IMR-90 (cell line): ENCODE results near the gene IREB2. TPM values are rescaled to one million over a fixed set of nuclear protein-coding genes. Genes with fewer than 3 reads are reported as not detected.

Experiments
- ATAC-seq: fragments of 200-7000 bp; cut with Tn5 transposase; 2 replicates; pipeline ENCODE4 v1.9.1; 2020; ENCODE audit warnings: low read depth, mild to moderate bottlenecking, moderate library complexity
- BruUV-seq: library from RNA; stranded (reverse); fragments of 400-500 nt; replicated peaks from 2 replicates; lab custom pipeline; 2021; lab: Mats Ljungman, UMichigan
- CTCF ChIA-PET: fragments of 300-600 bp; formaldehyde crosslinking; extraction: SDS; loops from one replicate; lab custom pipeline; 2021; ENCODE audit warnings: antibody characterized with exemption; lab: Yijun Ruan, JAX
- POLR2A ChIA-PET: fragments of 300-600 bp; sonication (Branson Sonifier 250); formaldehyde crosslinking; loops from one replicate; lab custom pipeline; 2022; ENCODE audit warnings: antibody characterized with exemption; ENCODE audit not compliant: unreplicated experiment; lab: Charles Lee
- DNase-seq: peaks from one replicate; pipeline ENCODE4 v3.0.0; 2013
- H2AFZ ChIP-seq: replicated peaks from 2 replicates; pipeline ENCODE3; 2013; ENCODE audit warnings: low read length, mild to moderate bottlenecking; ENCODE audit not compliant: poor library complexity
- H2AK5ac ChIP-seq: 2 replicates; pipeline ENCODE4 v1.6.1; 2013; ENCODE audit warnings: low read depth, low read length, inconsistent platforms
- H2AK9ac ChIP-seq: replicated peaks from 2 replicates; pipeline ENCODE3; 2013; ENCODE audit warnings: mild to moderate bottlenecking, low read depth, low read length, moderate library complexity; ENCODE audit not compliant: poor library complexity
- H2BK120ac ChIP-seq: 2 replicates; pipeline ENCODE4 v1.6.1; 2013; ENCODE audit warnings: low read depth, low read length, inconsistent platforms
- H2BK15ac ChIP-seq: 3 replicates; pipeline ENCODE4 v1.6.1; 2013; ENCODE audit warnings: low read depth, low read length, inconsistent platforms
- H2BK20ac ChIP-seq: 2 replicates; pipeline ENCODE4 v1.6.1; 2013; ENCODE audit warnings: low read depth, mild to moderate bottlenecking, inconsistent platforms, low read length, moderate library complexity
- H2BK5ac ChIP-seq: 2 replicates; pipeline ENCODE4 v1.6.1; 2013; ENCODE audit warnings: mild to moderate bottlenecking, low read depth, low read length, inconsistent platforms; ENCODE audit not compliant: poor library complexity, severe bottlenecking
- H3K14ac ChIP-seq: replicated peaks from 2 replicates; pipeline ENCODE4 v1.6.1; 2013; ENCODE audit warnings: low read depth, low read length, inconsistent platforms
- H3K18ac ChIP-seq: 2 replicates; pipeline ENCODE4 v1.6.1; 2013; ENCODE audit warnings: low read depth, low read length, control low read depth
- H3K23ac ChIP-seq: 2 replicates; pipeline ENCODE4 v1.6.1; 2013; ENCODE audit warnings: low read depth, low read length, inconsistent platforms
- H3K27ac ChIP-seq: 2 replicates; pipeline ENCODE4 v1.5.1; 2013; ENCODE audit warnings: mild to moderate bottlenecking, control low read depth, low read length; ENCODE audit not compliant: insufficient read depth
- H3K27me3 ChIP-seq: 2 replicates; pipeline ENCODE4 v1.6.1; 2013; ENCODE audit warnings: low read length; ENCODE audit not compliant: control insufficient read depth, insufficient read depth
- H3K36me3 ChIP-seq: 2 replicates; pipeline ENCODE4 v1.6.1; 2013; ENCODE audit warnings: low read length, mixed read lengths; ENCODE audit not compliant: control insufficient read depth, insufficient read depth
- H3K4ac ChIP-seq: 2 replicates; pipeline ENCODE4 v1.6.1; 2013; ENCODE audit warnings: low read depth, low read length, inconsistent platforms
- H3K4me1 ChIP-seq: 2 replicates; pipeline ENCODE4 v1.6.1; 2013; ENCODE audit warnings: low read length, mixed read lengths; ENCODE audit not compliant: control insufficient read depth, insufficient read depth
- H3K4me2 ChIP-seq: 2 replicates; pipeline ENCODE4 v1.6.1; 2013; ENCODE audit warnings: low read depth, mild to moderate bottlenecking, control low read depth, low read length, moderate library complexity
- H3K4me3 ChIP-seq: 2 replicates; pipeline ENCODE4 v1.5.1; 2013; ENCODE audit warnings: low read depth, mild to moderate bottlenecking, control low read depth, low read length, moderate library complexity; ENCODE audit not compliant: insufficient read depth
- H3K56ac ChIP-seq: 2 replicates; pipeline ENCODE4 v1.6.1; 2013; ENCODE audit warnings: low read length, inconsistent platforms; ENCODE audit not compliant: insufficient read depth; ENCODE audit errors: extremely low read depth
- H3K79me1 ChIP-seq, 2 experiments: 2 replicates each; pipeline ENCODE4 v1.6.1; 2013; ENCODE audit warnings: low read length in 2 of 2, inconsistent platforms in 1 of 2, low read depth in 1 of 2
- H3K9ac ChIP-seq: 2 replicates; pipeline ENCODE4 v1.6.1; 2013; ENCODE audit warnings: low read depth, low read length, control low read depth
- H3K9me1 ChIP-seq: 2 replicates; pipeline ENCODE4 v1.6.1; 2013; ENCODE audit warnings: low read length, inconsistent platforms; ENCODE audit not compliant: insufficient read depth
- H3K9me3 ChIP-seq: 2 replicates; pipeline ENCODE4 v1.6.1; 2013; ENCODE audit warnings: low read length; ENCODE audit not compliant: control insufficient read depth, insufficient read depth
- H4K20me1 ChIP-seq: 2 replicates; pipeline ENCODE4 v1.6.1; 2013; ENCODE audit warnings: low read length, inconsistent platforms; ENCODE audit not compliant: insufficient read depth
- H4K5ac ChIP-seq: 2 replicates; pipeline ENCODE4 v1.6.1; 2013; ENCODE audit warnings: mild to moderate bottlenecking, low read depth, low read length, control low read depth
- H4K8ac ChIP-seq, 2 experiments: 2 replicates each; pipeline ENCODE4 v1.6.1; 2013; ENCODE audit warnings: low read depth in 2 of 2, low read length in 2 of 2, control low read depth in 1 of 2, inconsistent platforms in 1 of 2
- H4K91ac ChIP-seq: 2 replicates; pipeline ENCODE4 v1.6.1; 2013; ENCODE audit warnings: low read depth, low read length, inconsistent platforms; ENCODE audit not compliant: insufficient read depth
- BHLHE40 ChIP-seq: fragments of 150-350 bp; IDR thresholded peaks from 2 replicates; pipeline ENCODE4 v1.6.1; 2016; ENCODE audit warnings: mild to moderate bottlenecking, low read depth, low read length
- CHD1 ChIP-seq: IDR thresholded peaks from 2 replicates; pipeline ENCODE4 v1.6.1; 2012; ENCODE audit warnings: low read depth, low read length, improper control_type of control experiment
- ELK1 ChIP-seq: fragments of 150-350 bp; IDR thresholded peaks from 2 replicates; pipeline ENCODE4 v1.6.1; 2016; ENCODE audit warnings: low read depth, mild to moderate bottlenecking, low read length, moderate library complexity, borderline replicate concordance
- MAFK ChIP-seq: IDR thresholded peaks from 2 replicates; pipeline ENCODE4 v1.6.1; 2012; ENCODE audit warnings: low read depth, low read length, improper control_type of control experiment
- MXI1 ChIP-seq: IDR thresholded peaks from 2 replicates; pipeline ENCODE4 v1.6.1; 2012; ENCODE audit warnings: low read depth, mild to moderate bottlenecking, low read length, moderate library complexity, borderline replicate concordance
- POLR2A ChIP-seq: IDR thresholded peaks from 2 replicates; pipeline ENCODE4 v1.6.1; 2012; ENCODE audit warnings: mild to moderate bottlenecking, low read depth, low read length
- RAD21 ChIP-seq: IDR thresholded peaks from 2 replicates; pipeline ENCODE4 v1.6.1; 2012; ENCODE audit warnings: low read length, improper control_type of control experiment
- RCOR1 ChIP-seq: IDR thresholded peaks from 2 replicates; pipeline ENCODE4 v1.6.1; 2012; ENCODE audit warnings: mild to moderate bottlenecking, low read length, improper control_type of control experiment; ENCODE audit not compliant: insufficient replicate concordance
- RFX5 ChIP-seq: IDR thresholded peaks from 2 replicates; pipeline ENCODE4 v1.8.0; 2012; ENCODE audit warnings: low read depth, mild to moderate bottlenecking, low read length, moderate library complexity
- SMC3 ChIP-seq: fragments of 150-350 bp; IDR thresholded peaks from 2 replicates; pipeline ENCODE4 v1.6.1; 2016; ENCODE audit warnings: low read depth, mild to moderate bottlenecking, antibody characterized with exemption, low read length, moderate library complexity
- USF2 ChIP-seq: fragments of 150-350 bp; IDR thresholded peaks from 2 replicates; pipeline ENCODE4 v1.6.1; 2017; ENCODE audit warnings: mild to moderate bottlenecking, antibody characterized with exemption, low read length, low read depth
- WGBS, 2 experiments: methylation state at CpG; one replicate each; pipeline versions ENCODE4 v1.1.5 to v1.1.7; 2013; ENCODE audit warnings: missing lambda C conversion rate in 2 of 2; ENCODE audit not compliant: insufficient read length in 1 of 2; ENCODE audit errors: extremely low coverage in 2 of 2; 5-methylcytosine and 5-hydroxymethylcytosine counted together
- dilution Hi-C: fragments of 300-500 bp; cut with HindIII; formaldehyde crosslinking; loops from one replicate; pipeline ENCODE4 v1.14.3; 2018; ENCODE audit warnings: low sequenced_read_pairs; ENCODE audit not compliant: unreplicated experiment
- in situ Hi-C: fragments of 300-500 bp; cut with MboI; formaldehyde crosslinking; loops from 3 replicates; pipeline ENCODE4 v1.14.3; 2019; ENCODE audit warnings: low sequenced_read_pairs, inconsistent platforms, mixed read lengths
- intact Hi-C: fragments of 100-400 bp; cut with micrococcal nuclease; formaldehyde crosslinking; loops from 2 replicates; pipeline ENCODE4 v1.10.0; 2022
- polyA plus RNA-seq, 3 experiments: library from polyadenylated mRNA; depleted of rRNA; stranded (reverse); fragments of >200 nt; gene quantifications; 2 replicates each; pipeline ENCODE4 v1.2.3, GENCODE V29; 2012; ENCODE audit warnings: low replicate concordance in 1 of 3
- total RNA-seq: library from RNA; depleted of rRNA; stranded (reverse); fragments of >200 nt; gene quantifications from 2 replicates; pipeline ENCODE4 v1.2.3, GENCODE V29; 2012
- TF ChIP-seq, protein P1 (sequence below): conservative IDR thresholded peaks from 2 replicates; pipeline ENCODE4 v1.5.1; 2012; ENCODE audit warnings: mild to moderate bottlenecking, low read depth, low read length, improper control_type of control experiment

The IREB2 gene
- total and polyA plus RNA-seq, 2 of the 4 experiments (the other 2 are of a cell fraction): 12.2 to 13.5 TPM

GRCh38 chr15:78540871-78541743 is 103.1 kb downstream of the IREB2 start:
- DNase-seq (peak; percentile 5), ATAC-seq (peak; percentile 2; the same call in 1 of the 2 replicates)
- no peak overlapping the region for H2BK15ac ChIP-seq
- peak overlapping the region; percentile 27 for H4K5ac ChIP-seq
- peak overlapping the region; percentile 91 for H3K4me2 ChIP-seq
- H2AFZ ChIP-seq: peak overlapping the region; percentile 96
- H2BK20ac ChIP-seq: no peak overlapping the region
- peaks cover 7% of the 10 kb centered on the region for H4K20me1 ChIP-seq
- peak overlapping the region; percentile 75 for H2AK9ac ChIP-seq
- H3K4me1 ChIP-seq: no peaks in the 10 kb centered on the region
- peak overlapping the region; percentile 96 for H3K27ac ChIP-seq
- POLR2A ChIA-PET: no interaction called here
- dilution Hi-C loops: no loop called here
- CTCF ChIA-PET: no interaction called here
- no peak for TF ChIP-seq MAFK
- no peak for TF ChIP-seq MXI1
- TF ChIP-seq RFX5: no peak
- TF ChIP-seq USF2: no peak
- no peak for TF ChIP-seq CHD1
- TF ChIP-seq, protein P1, sequence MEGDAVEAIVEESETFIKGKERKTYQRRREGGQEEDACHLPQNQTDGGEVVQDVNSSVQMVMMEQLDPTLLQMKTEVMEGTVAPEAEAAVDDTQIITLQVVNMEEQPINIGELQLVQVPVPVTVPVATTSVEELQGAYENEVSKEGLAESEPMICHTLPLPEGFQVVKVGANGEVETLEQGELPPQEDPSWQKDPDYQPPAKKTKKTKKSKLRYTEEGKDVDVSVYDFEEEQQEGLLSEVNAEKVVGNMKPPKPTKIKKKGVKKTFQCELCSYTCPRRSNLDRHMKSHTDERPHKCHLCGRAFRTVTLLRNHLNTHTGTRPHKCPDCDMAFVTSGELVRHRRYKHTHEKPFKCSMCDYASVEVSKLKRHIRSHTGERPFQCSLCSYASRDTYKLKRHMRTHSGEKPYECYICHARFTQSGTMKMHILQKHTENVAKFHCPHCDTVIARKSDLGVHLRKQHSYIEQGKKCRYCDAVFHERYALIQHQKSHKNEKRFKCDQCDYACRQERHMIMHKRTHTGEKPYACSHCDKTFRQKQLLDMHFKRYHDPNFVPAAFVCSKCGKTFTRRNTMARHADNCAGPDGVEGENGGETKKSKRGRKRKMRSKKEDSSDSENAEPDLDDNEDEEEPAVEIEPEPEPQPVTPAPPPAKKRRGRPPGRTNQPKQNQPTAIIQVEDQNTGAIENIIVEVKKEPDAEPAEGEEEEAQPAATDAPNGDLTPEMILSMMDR: no peak
- TF ChIP-seq ELK1: no peak
- TF ChIP-seq BHLHE40: no peak
- TF ChIP-seq POLR2A: no peak
- no peak for TF ChIP-seq RCOR1
- no peak for TF ChIP-seq SMC3
- no peak for TF ChIP-seq RAD21
- no peaks in the 10 kb centered on the region for H3K27me3 ChIP-seq
- no peak overlapping the region for H2BK120ac ChIP-seq
- TSS peak; percentile 61 for BruUV-seq
- H3K18ac ChIP-seq: peak overlapping the region; percentile 34; the same call in 1 of the 2 replicates
- intact Hi-C loops: no loop called here
- peak overlapping the region; percentile 93 for H3K4me3 ChIP-seq
- H3K9me3 ChIP-seq: no peaks in the 10 kb centered on the region
- peak overlapping the region; percentile 81 to 97; a peak in 3 of 4 replicates for H4K8ac ChIP-seq
- H3K56ac ChIP-seq: peak overlapping the region; percentile 65; the same call in 1 of the 2 replicates
- H3K79me1 ChIP-seq: peaks cover 20 to 31% of the 10 kb centered on the region in 2 experiments
- peak overlapping the region; percentile 89 for H3K23ac ChIP-seq
- H3K36me3 ChIP-seq: peaks cover 17% of the 10 kb centered on the region
- 0 out of 2 replicates have a peak, but pooled peaks cover 2% of the 10 kb centered on the region for H3K9me1 ChIP-seq
- in situ Hi-C loops: no loop called here
- H2AK5ac ChIP-seq: peak overlapping the region; percentile 70; the same call in 1 of the 2 replicates
- peak overlapping the region; percentile 56 for H4K91ac ChIP-seq
- H3K4ac ChIP-seq: peak overlapping the region; percentile 82
- peak overlapping the region; percentile 53 for H2BK5ac ChIP-seq
- 6% methylated on average over 8 of the region's 17 CpGs; no CpG with 5 or more reads in 1 of the 2 experiments for WGBS, 2 experiments
- peak overlapping the region; percentile 92 for H3K9ac ChIP-seq
- peak overlapping the region; percentile 95 for H3K14ac ChIP-seq
